A549 (cell line): Measurements from ENCODE around the gene FCSK.

Experiments
- CBX2 ChIP-seq: fragments of 200-600 bp; sonication (generic); IDR thresholded peaks from 2 replicates; pipeline ENCODE4 v1.6.1; 2016; ENCODE audit warnings: low read depth, mild to moderate bottlenecking, borderline replicate concordance
- CHD4 ChIP-seq: fragments of 200-600 bp; sonication (generic); IDR thresholded peaks from 2 replicates; pipeline ENCODE4 v1.6.1; 2016; ENCODE audit warnings: antibody characterized with exemption, mild to moderate bottlenecking, borderline replicate concordance
- EP300 ChIP-seq, 2 experiments: fragments of >200 bp; sonication (Bioruptor Twin); formaldehyde crosslinking; IDR thresholded peaks; 2 replicates in 1 of 2; 3 replicates in 1 of 2; pipeline ENCODE4 v1.6.1; 2016 to 2017
- FOSL2 ChIP-seq, 2 experiments: fragments of 450-650 bp in 1 of 2; fragments of >200 bp in 1 of 2; sonication (Bioruptor Twin) in 1 of 2; formaldehyde crosslinking; IDR thresholded peaks; 2 replicates each; pipeline versions ENCODE4 v1.5.0 to v1.6.1; 2016 to 2020; ENCODE audit warnings: mild to moderate bottlenecking in 1 of 2, moderate library complexity in 1 of 2
- HDAC2 ChIP-seq: fragments of 200-600 bp; sonication (generic); IDR thresholded peaks from 2 replicates; pipeline ENCODE4 v1.6.1; 2016
- HMGXB4 ChIP-seq: fragments of 250-450 bp; sonication (Bioruptor Pico); IDR thresholded peaks from 2 replicates; pipeline ENCODE4 v1.5.0; 2021; ENCODE audit warnings: mild to moderate bottlenecking, moderate library complexity, borderline replicate concordance
- KDM1A ChIP-seq: fragments of 200-600 bp; sonication (generic); IDR thresholded peaks from 2 replicates; pipeline ENCODE4 v1.6.1; 2016; ENCODE audit warnings: low read depth, mild to moderate bottlenecking
- NPAS2 ChIP-seq: fragments of 250-450 bp; sonication (Bioruptor Pico); IDR thresholded peaks from 2 replicates; pipeline ENCODE4 v1.8.0; 2022; ENCODE audit warnings: mild to moderate bottlenecking, moderate library complexity, borderline replicate concordance
- POLR2A ChIP-seq: IDR thresholded peaks from 2 replicates; pipeline ENCODE4 v1.6.1; 2012; ENCODE audit warnings: mild to moderate bottlenecking, low read length
- SMC3 ChIP-seq: fragments of >200 bp; sonication (Bioruptor Twin); formaldehyde crosslinking; IDR thresholded peaks from 3 replicates; pipeline ENCODE4 v1.6.1; 2018; ENCODE audit warnings: inconsistent platforms
- TF ChIP-seq, protein P1 (sequence below): fragments of >200 bp; sonication (Bioruptor Twin); formaldehyde crosslinking; IDR thresholded peaks from 3 replicates; pipeline ENCODE4 v1.5.1; 2016

GRCh38 chr16:70527315-70527996, 73.1 kb downstream of the FCSK start:
- TF ChIP-seq, protein P1, sequence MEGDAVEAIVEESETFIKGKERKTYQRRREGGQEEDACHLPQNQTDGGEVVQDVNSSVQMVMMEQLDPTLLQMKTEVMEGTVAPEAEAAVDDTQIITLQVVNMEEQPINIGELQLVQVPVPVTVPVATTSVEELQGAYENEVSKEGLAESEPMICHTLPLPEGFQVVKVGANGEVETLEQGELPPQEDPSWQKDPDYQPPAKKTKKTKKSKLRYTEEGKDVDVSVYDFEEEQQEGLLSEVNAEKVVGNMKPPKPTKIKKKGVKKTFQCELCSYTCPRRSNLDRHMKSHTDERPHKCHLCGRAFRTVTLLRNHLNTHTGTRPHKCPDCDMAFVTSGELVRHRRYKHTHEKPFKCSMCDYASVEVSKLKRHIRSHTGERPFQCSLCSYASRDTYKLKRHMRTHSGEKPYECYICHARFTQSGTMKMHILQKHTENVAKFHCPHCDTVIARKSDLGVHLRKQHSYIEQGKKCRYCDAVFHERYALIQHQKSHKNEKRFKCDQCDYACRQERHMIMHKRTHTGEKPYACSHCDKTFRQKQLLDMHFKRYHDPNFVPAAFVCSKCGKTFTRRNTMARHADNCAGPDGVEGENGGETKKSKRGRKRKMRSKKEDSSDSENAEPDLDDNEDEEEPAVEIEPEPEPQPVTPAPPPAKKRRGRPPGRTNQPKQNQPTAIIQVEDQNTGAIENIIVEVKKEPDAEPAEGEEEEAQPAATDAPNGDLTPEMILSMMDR, result no peak
- no peak for TF ChIP-seq SMC3
- no peak for TF ChIP-seq KDM1A
- no peak for TF ChIP-seq CBX2
- no peak for TF ChIP-seq POLR2A
- no peak for TF ChIP-seq CHD4
- no peak for TF ChIP-seq FOSL2 (IDR thresholded peaks at IDR 0.05)
- no peak for TF ChIP-seq FOSL2 (CRISPR knock-in tag; IDR thresholded peaks at IDR 0.05)
- TF ChIP-seq HDAC2, result no peak
- no peak for TF ChIP-seq NPAS2 (CRISPR knock-in tag)
- no peak for TF ChIP-seq EP300 (IDR thresholded peaks at IDR 0.05)
- no peak for TF ChIP-seq HMGXB4
